ENCODE measurements around the gene CEP104.

DNA sequence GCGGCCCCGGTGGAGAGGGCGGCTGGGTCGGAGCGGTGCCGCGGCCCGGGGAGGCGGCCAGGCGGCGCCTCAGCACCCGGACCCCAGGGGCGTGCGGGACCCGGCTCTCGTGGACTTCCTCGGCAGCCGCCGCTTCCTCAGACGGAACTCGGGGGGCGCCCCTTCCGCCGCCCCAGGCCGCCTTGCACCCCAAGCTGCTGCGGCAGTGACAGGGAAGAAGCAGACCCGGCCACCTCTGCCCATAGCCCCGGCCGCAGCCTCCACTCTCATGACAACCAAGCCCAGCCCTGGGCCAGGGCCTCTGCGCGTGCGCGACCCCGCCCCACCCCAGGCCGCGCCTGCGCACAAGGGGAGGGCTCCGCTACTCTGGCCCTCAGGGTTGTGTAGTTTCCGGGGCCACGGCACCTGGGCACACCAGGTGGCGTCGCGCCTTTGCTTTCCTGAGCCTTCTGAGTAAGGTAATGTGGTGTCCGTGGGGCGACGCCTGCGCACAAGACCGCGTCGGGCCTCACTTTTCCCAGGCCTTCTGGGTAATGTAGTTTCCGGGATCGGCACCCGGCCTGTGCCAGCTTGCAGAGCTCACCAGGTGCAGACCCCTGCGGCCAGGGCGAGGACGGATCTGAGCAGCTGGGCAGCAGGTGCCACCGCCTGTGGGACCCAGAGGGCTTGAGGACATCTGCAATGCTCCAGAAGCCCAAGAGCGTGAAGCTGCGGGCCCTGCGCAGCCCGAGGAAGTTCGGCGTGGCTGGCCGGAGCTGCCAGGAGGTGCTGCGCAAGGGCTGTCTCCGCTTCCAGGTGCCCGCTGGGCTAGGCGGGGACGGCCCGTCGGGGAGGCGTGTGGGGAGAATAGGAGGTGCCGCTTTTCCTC, at the start of gene CEP104, which contains the start of gene DFFB:
- TF ChIP-seq, protein P1, sequence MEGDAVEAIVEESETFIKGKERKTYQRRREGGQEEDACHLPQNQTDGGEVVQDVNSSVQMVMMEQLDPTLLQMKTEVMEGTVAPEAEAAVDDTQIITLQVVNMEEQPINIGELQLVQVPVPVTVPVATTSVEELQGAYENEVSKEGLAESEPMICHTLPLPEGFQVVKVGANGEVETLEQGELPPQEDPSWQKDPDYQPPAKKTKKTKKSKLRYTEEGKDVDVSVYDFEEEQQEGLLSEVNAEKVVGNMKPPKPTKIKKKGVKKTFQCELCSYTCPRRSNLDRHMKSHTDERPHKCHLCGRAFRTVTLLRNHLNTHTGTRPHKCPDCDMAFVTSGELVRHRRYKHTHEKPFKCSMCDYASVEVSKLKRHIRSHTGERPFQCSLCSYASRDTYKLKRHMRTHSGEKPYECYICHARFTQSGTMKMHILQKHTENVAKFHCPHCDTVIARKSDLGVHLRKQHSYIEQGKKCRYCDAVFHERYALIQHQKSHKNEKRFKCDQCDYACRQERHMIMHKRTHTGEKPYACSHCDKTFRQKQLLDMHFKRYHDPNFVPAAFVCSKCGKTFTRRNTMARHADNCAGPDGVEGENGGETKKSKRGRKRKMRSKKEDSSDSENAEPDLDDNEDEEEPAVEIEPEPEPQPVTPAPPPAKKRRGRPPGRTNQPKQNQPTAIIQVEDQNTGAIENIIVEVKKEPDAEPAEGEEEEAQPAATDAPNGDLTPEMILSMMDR (IDR thresholded peaks at IDR 0.05) = peak in 3 of 7 experiments; percentile 6 to 53 (median 22)
- TF ChIP-seq POLR2AphosphoS5 (IDR thresholded peaks at IDR 0.05) (peak; percentile 69 to 91 (median 74)), EP300 (IDR thresholded peaks at IDR 0.05) (no peak), POLR2A (IDR thresholded peaks at IDR 0.05) (peak in 1 of 4 donors; percentile 32)

Measured in stomach (tissue), 4 donors.